NCI-H526 (cell line): ENCODE results near the gene ATP10A.

Experiments used
- DNase-seq, 2 experiments: peaks; one replicate each; lab custom pipeline; 2025; lab: John Stamatoyannopoulos, UW

Gene ATP10A

GRCh38 chr15:25863111-25863967 lies at the start of gene ATP10A:
TSS of gene ATP10A (minus strand) at chr15:25863327. CDS start at chr15:25863096, 231 bp downstream.
- peak in 1 of 2 experiments; percentile 31 for DNase-seq

DNA sequence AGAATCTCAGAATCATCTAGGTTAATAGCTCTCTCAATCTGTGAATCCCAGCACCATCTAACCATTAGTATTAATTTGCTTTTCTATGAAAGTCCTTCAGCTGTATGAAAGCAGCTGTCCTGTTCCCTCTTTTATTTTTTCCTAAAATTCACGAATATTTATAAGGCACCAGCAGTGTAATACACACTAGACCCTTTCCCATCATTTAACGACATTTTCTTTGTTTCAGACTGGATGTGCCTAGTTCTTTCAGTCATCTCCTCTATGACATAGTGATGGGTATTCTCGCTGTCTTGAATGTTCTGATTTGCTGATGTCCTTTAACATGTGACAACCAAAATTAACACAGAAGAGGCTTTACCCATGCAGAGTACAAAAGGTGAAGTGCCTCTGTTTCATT lies 48.9 kb upstream of the ATP10A start:
- no peak for DNase-seq

GRCh38 chr15:25910832-25911231 lies 47.7 kb upstream of the ATP10A start:
- no peak for DNase-seq

GRCh38 chr15:25909806-25910205 lies 46.7 kb upstream of the ATP10A start:
- no peak for DNase-seq

- DNase-seq = no peak
Measured at GRCh38 chr15:25909325-25909724, 46.2 kb upstream of the ATP10A start.

- no peak for DNase-seq
Measured at GRCh38 chr15:25905140-25905539, 42.0 kb upstream of the ATP10A start.

GRCh38 chr15:25903024-25903581 lies 40.0 kb upstream of the ATP10A start:
- DNase-seq = no peak

DNA sequence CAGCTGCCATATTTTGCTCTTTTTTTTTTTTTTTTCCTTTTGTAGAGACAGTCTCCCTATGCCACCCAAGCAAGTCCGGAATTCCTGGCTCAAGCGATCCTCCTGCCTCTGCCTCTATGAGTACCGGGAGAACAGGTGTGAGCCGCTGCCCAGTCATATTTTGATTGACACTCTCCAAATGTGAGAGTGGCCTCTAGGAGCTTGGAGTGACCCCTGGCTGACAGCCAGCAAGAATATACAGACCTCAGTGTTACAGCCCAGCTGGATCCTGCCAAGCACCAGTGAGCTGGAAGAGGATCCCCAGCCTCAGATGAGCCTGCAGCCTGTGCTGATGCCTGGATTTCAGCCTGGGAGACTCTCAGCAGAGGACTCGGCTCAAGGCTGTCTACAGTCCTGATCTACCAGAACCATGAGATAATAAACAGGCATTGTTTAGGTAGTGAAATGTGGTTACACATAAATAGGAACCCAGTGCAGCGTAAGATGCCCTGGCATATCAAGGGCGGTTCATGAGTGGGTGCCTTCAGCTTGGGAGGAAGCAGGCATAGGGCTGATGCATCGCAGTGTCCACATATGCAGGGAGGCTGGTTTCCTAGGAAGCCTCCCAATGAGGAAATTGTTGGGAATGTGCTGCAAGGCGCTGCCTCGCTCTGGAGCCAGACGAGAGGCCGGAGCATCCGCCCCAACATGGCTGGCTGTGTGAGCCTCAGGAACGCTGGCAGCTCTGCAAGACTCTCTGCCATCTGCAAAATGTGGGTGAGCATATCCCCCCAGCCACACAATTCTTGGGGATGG lies 38.9 kb upstream of the ATP10A start:
- no peak for DNase-seq

GRCh38 chr15:25900901-25901300 lies 37.8 kb upstream of the ATP10A start:
- DNase-seq = no peak

DNA sequence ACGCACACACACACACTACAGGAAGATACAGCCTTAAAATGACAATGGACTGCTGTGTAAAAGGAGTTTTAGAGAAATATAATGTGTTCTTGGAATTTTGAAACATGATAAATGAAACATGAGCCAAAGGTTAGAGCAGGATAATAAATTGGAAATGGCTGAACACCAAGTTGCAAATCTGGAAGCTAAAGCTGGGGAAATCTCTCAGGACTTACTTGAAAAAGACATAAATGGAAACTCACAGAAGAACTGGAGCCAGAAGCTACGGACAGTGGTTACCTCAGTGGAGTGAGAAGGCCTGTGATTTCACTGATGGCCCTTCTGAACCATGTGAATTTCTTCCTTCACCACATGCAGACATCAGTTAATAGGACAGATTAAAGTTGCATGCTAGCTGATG lies 37.3 kb upstream of the ATP10A start:
- no peak for DNase-seq

GRCh38 chr15:25899870-25900269 lies 36.7 kb upstream of the ATP10A start:
- DNase-seq = no peak

DNA sequence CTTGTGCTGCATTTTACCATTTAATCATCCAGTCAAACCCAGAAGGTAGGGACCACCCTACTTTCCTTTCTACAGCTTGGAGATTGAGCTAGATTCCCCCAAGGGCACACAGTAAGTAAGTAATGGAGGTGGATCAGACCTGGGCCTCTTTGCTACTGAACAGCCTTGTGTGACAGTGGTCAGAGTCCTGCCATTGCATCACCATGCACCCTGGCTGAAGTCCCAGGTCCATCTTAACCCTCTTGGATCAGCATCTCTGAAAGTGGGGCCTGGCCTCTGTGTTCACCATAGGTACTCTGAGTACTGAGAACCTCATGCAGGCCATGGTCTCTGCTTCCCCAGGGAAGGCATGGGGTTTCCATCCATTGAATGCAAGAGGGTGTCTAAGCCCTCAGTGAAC lies 34.5 kb upstream of the ATP10A start:
- no peak for DNase-seq

DNA sequence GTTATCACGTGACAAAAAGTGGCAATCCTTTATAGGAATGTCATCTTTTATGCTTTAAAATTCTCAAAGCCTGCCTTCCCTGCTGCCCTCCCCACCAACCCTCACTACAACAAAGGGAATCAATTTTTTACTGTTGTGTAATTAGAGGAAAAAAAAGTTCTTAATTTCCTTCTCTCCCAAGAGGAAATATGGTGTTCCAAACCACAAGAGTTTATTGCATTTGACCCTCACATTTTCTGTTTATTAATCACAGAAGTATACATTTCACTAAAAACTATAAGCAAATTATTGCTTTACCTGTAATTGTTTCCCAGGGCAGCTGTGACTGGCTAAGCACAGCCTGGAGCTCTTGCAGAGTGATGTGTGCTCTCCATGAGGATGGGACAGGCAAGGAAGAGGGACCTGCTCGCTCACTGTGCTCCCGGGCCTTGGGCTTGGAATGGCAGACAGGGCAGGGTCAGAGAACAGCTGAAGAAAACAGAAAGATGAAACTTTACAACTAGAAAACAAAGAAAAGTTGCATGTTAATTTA lies 31.3 kb upstream of the ATP10A start:
- no peak for DNase-seq

DNA sequence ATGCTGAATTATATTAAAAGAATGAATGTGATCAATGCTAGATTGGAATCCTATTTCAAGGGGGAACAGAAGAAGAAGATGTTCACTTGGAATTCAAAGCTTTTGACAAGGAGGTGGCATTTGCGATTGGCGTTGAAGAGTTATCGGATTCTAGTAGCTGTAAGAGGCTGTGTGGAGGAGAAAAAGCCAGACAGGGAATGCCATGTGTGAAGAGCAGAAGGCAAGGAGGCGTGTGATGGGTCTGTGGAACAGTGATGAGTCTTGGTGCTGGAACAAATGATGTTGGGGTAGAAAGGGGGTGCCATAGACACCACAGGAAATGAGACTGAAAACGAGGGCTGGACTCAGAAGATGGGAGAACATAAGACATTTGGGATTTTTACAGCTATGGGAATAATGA lies 30.5 kb upstream of the ATP10A start:
- no peak for DNase-seq

DNA sequence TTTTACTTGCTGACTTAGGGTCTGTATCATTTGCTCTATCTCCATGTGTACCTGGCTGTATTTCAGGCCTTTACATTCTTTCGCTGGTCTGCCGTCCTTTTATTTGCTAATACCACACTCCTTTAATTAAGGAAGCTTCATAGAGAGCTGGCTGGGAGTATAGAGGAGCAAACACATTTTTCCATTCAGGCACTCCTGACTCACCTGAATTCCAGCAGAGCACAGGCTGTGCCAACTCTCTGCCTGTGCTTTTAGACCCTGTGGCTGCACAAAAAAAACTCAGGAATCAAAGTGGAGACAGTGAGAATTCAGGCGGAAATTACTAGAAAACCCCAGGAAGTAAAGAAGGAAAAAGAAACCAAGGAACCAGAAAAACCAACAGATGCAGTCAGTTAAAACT lies 29.0 kb upstream of the ATP10A start:
- no peak for DNase-seq

DNA sequence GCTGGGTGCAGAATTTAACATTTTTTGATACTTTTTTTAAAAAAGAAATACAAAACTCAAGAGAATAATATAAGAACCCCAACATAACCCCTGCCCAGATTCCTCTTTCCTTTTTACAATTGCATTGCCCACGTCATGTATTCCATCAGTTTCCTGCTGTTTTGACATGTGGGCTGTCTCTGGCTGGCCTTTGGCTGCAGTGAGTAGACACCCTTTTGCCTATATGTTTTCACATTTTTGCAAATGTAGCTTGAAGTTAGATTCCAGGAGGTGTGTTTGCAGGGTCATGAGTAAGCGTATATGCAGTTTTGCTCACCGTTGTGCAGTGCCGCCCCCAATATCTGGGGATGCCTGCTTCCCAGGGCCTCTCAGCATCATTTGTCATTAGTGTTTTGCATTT lies 28.0 kb upstream of the ATP10A start:
- DNase-seq = no peak

DNA sequence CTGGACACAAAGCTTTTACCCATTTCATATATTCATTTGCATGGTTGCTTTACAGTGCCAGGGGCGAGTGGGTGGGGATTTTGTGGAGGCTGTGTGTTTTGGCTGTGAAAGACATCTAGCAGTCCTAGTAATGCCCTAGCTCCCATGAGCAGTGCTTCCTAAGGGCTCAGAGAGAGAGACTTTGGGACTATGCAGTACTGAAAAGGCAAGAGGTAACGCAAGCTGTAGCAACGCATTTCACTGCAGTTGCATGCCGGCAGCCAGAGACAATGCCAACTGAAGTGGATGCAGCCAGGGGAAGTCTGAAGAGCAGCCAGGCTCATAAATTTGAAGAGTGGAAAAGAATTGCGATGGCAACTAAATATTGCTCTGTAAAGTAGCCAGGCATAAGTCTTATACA lies 27.4 kb upstream of the ATP10A start:
- DNase-seq = no peak

DNA sequence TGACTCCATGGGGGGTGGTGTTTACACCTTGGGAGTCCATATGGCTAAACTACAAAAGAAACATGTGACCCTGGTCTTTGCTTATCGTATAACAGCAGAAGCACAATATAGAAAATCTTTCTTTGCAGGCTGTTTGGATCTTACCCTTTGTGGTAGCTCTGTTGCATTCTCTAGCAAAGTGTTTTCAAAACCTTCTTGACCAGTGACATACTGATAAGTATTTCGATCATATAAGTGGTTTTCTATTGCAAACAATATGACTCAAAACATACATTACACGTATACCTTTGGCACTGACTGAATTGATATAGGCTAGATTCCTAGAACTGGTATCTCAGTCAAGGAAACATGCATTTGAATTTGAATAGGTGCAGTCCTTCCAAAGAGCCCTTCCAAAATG lies 24.7 kb upstream of the ATP10A start:
- DNase-seq = no peak

DNA sequence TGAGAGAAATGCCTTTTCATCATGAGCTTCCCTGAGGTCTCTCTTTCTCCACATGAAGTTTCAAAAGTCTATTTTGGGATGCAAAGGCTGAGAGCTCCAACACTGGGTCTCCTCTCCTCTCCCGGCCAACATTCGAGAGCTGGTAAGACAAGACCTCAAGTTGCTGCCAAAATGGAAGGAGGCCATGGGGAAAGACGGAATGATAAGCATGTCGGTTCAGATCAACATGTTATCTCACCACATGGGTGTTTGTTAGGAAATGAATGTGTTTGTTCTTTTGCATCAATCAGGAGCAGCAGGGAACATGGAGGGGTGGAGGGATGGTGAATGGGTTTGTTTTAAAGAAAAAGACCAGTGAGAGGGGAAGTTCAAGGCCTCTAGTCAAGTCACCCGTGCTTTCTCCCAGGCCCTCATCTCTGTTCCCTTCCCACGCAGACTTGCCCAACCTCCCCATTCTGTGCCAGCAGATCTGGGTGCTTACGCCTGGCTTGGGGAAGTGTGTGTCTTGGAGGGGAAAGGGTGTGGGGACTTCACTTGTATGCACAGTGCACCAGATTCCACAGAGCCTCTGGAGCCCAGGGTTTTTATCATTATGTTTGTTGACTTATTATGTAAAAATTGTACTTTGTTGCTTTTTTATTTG lies 23.5 kb upstream of the ATP10A start:
- no peak for DNase-seq

DNA sequence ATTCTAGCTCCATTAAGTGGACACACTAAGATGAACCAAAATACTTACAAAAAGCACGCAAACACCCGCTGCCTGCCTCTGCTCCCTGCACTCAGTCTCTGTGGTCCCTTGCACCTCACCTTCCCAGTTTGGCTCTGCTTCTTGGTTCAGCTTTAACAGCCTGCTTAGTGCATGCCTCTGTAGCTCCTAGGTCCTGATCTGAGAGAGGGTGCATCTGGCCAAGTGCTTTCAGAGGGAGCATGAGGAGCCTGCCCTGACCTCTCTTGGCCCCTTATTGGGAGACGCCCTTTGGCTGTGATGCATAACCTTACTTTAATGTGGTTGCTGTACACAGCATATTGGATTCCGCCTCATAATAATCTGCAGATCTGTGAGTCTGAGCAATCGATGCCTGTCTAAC lies 21.2 kb upstream of the ATP10A start:
- no peak for DNase-seq

- no peak for DNase-seq
Measured at GRCh38 chr15:25883463-25884259, 20.5 kb upstream of the ATP10A start.
